Nephron (organoid): ENCODE measurements around the gene NEDD4L.

ENCODE experiments used
- H3K27ac Mint-ChIP-seq, 3 experiments: 2 replicates each; pipeline ENCODE4 v1.8.0; 2020; ENCODE audit warnings: mixed read lengths in 3 of 3, mild to moderate bottlenecking in 2 of 3, moderate library complexity in 1 of 3
- H3K27me3 Mint-ChIP-seq: 2 replicates; pipeline ENCODE4 v1.8.0; 2021; ENCODE audit warnings: low read depth, mild to moderate bottlenecking, moderate library complexity, mixed read lengths
- H3K36me3 Mint-ChIP-seq: 2 replicates; pipeline ENCODE4 v1.8.0; 2020; ENCODE audit warnings: low read depth, mixed read lengths
- H3K4me1 Mint-ChIP-seq: 2 replicates; pipeline ENCODE4 v1.8.0; 2020; ENCODE audit warnings: mixed read lengths
- H3K4me3 Mint-ChIP-seq, 3 experiments: 2 replicates each; pipeline ENCODE4 v1.8.0; 2020; ENCODE audit warnings: mild to moderate bottlenecking in 3 of 3, mixed read lengths in 3 of 3, moderate library complexity in 2 of 3
- H3K9me3 Mint-ChIP-seq: 2 replicates; pipeline ENCODE4 v1.8.0; 2020; ENCODE audit warnings: mixed read lengths
- CTCF ChIP-seq, 3 experiments: fragments of 200-600 bp; sonication (generic); IDR thresholded peaks; one replicate each; pipeline ENCODE4 v1.5.0; 2021; ENCODE audit warnings: antibody characterized with exemption in 3 of 3; ENCODE audit not compliant: unreplicated experiment in 3 of 3

Gene NEDD4L

GRCh38 chr18:58027341-58027740 lies 16.7 kb upstream of the NEDD4L start:
- H3K36me3 Mint-ChIP-seq, result no peaks in the 10 kb centered on the region
- TF ChIP-seq CTCF (IDR thresholded peaks at IDR 0.05; ENCODE audit: unreplicated experiment in 3 of 3), result no peak
- H3K27ac Mint-ChIP-seq, result no peak overlapping the region
- no peaks in the 10 kb centered on the region for H3K9me3 Mint-ChIP-seq
- peaks cover 4% of the 10 kb centered on the region for H3K27me3 Mint-ChIP-seq
- no peaks in the 10 kb centered on the region for H3K4me1 Mint-ChIP-seq
- no peak overlapping the region for H3K4me3 Mint-ChIP-seq

- no peaks in the 10 kb centered on the region for H3K36me3 Mint-ChIP-seq
- TF ChIP-seq CTCF (IDR thresholded peaks at IDR 0.05; ENCODE audit: unreplicated experiment in 3 of 3), result no peak
- no peaks in the 10 kb centered on the region for H3K4me1 Mint-ChIP-seq
- no peak overlapping the region for H3K4me3 Mint-ChIP-seq
- peaks cover 4% of the 10 kb centered on the region for H3K27me3 Mint-ChIP-seq
- no peaks in the 10 kb centered on the region for H3K9me3 Mint-ChIP-seq
- H3K27ac Mint-ChIP-seq, result no peak overlapping the region
Observed at GRCh38 chr18:58028109-58028784, 15.8 kb upstream of the NEDD4L start.

- no peaks in the 10 kb centered on the region for H3K36me3 Mint-ChIP-seq
- H3K27ac Mint-ChIP-seq, result no peak overlapping the region
- H3K27me3 Mint-ChIP-seq, result peaks cover 10% of the 10 kb centered on the region
Observed at GRCh38 chr18:58032233-58032632, 11.8 kb upstream of the NEDD4L start.

GRCh38 chr18:58033216-58033615 lies 10.8 kb upstream of the NEDD4L start:
- Mint-ChIP-seq H3K27ac (no peak overlapping the region), H3K4me3 (no peak overlapping the region), H3K4me1 (no peaks in the 10 kb centered on the region), H3K27me3 (peaks cover 10% of the 10 kb centered on the region), H3K9me3 (no peaks in the 10 kb centered on the region), H3K36me3 (no peaks in the 10 kb centered on the region)
- no peak for TF ChIP-seq CTCF (IDR thresholded peaks at IDR 0.05; ENCODE audit: unreplicated experiment in 3 of 3)

More at GRCh38 chr18:58032233-58032632, 11.8 kb upstream of the NEDD4L start:
- no peak for TF ChIP-seq CTCF (IDR thresholded peaks at IDR 0.05; ENCODE audit: unreplicated experiment in 3 of 3)
- Mint-ChIP-seq H3K4me1 (no peaks in the 10 kb centered on the region), H3K9me3 (no peaks in the 10 kb centered on the region), H3K4me3 (no peak overlapping the region)

- peaks cover 15% of the 10 kb centered on the region for H3K27me3 Mint-ChIP-seq
- H3K27ac Mint-ChIP-seq, result no peak overlapping the region
- TF ChIP-seq CTCF (IDR thresholded peaks at IDR 0.05; ENCODE audit: unreplicated experiment in 3 of 3), result no peak
- H3K36me3 Mint-ChIP-seq, result no peaks in the 10 kb centered on the region
- H3K4me1 Mint-ChIP-seq, result no peaks in the 10 kb centered on the region
- H3K9me3 Mint-ChIP-seq, result no peaks in the 10 kb centered on the region
- no peak overlapping the region for H3K4me3 Mint-ChIP-seq
Observed at GRCh38 chr18:58034370-58034769, 9.7 kb upstream of the NEDD4L start.

- TF ChIP-seq CTCF (IDR thresholded peaks at IDR 0.05; ENCODE audit: unreplicated experiment in 3 of 3), result no peak
- Mint-ChIP-seq H3K36me3 (no peaks in the 10 kb centered on the region), H3K4me3 (no peak overlapping the region), H3K9me3 (no peaks in the 10 kb centered on the region), H3K27me3 (peaks cover 15% of the 10 kb centered on the region), H3K27ac (no peak overlapping the region), H3K4me1 (no peaks in the 10 kb centered on the region)
Observed at GRCh38 chr18:58037163-58037562, 6.9 kb upstream of the NEDD4L start.
